ENCODE results near the gene CDH6. TPM values are rescaled to one million over a fixed set of nuclear protein-coding genes. Genes with fewer than 3 reads are reported as not detected.
A peak's percentile ranks its signal among the peaks of the same experiment; 100 is the strongest.

The CDH6 gene
- total RNA-seq, 1 donor from 2014 or later: 17.9 TPM

DNA sequence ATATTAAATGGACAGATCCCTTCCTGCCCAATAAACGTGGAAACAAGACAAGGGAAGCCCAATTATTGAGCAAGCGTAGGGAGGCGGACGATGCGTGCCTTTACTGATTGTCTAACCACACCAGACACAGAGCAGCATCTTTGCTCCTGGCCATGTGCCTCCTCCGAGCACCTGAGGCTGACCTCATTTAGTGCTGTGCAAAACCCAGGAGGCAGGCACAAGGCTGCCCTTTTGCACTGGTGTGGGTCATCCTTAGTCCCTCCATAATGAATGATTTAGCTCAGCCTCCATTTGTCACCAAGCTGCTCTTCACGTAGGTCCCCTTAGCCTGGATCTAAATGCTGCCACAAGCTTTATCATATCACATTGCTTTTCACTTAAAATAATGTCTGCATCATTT lies 24.1 kb upstream of the CDH6 start:
- no peak overlapping the region for H3K4me2 ChIP-seq
- H3K4me3 Mint-ChIP-seq: no peak overlapping the region
- H3F3A ChIP-seq (ENCODE audit: low read depth): no peaks in the 10 kb centered on the region
- no peaks in the 10 kb centered on the region for H3K79me2 ChIP-seq (ENCODE audit: low read depth)
- H3K27ac ChIP-seq: no peak overlapping the region
- peaks cover 13% of the 10 kb centered on the region for H3K4me1 Mint-ChIP-seq
- TF ChIP-seq EZH2phosphoT487 (IDR thresholded peaks at IDR 0.05) (no peak), EZH2 (IDR thresholded peaks at IDR 0.05) (no peak)
- TF ChIP-seq, protein P1, sequence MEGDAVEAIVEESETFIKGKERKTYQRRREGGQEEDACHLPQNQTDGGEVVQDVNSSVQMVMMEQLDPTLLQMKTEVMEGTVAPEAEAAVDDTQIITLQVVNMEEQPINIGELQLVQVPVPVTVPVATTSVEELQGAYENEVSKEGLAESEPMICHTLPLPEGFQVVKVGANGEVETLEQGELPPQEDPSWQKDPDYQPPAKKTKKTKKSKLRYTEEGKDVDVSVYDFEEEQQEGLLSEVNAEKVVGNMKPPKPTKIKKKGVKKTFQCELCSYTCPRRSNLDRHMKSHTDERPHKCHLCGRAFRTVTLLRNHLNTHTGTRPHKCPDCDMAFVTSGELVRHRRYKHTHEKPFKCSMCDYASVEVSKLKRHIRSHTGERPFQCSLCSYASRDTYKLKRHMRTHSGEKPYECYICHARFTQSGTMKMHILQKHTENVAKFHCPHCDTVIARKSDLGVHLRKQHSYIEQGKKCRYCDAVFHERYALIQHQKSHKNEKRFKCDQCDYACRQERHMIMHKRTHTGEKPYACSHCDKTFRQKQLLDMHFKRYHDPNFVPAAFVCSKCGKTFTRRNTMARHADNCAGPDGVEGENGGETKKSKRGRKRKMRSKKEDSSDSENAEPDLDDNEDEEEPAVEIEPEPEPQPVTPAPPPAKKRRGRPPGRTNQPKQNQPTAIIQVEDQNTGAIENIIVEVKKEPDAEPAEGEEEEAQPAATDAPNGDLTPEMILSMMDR (IDR thresholded peaks at IDR 0.05): no peak
- no peaks in the 10 kb centered on the region for H4K20me1 ChIP-seq (ENCODE audit: low read depth)
- H3K36me3 Mint-ChIP-seq: peaks cover 2% of the 10 kb centered on the region
- DNase-seq (ENCODE audit: low spot score): no peak
- H3K27me3 Mint-ChIP-seq (ENCODE audit: insufficient read depth, low read depth): peaks cover 4% of the 10 kb centered on the region
- H3K4me1 ChIP-seq: peaks cover 12% of the 10 kb centered on the region
- no peaks in the 10 kb centered on the region for H3K9me3 ChIP-seq (ENCODE audit: low read depth)
- H3K27me3 ChIP-seq: no peaks in the 10 kb centered on the region
- H3K9me3 Mint-ChIP-seq: peaks cover 20% of the 10 kb centered on the region
- H3K9ac ChIP-seq: no peak overlapping the region
- H3K36me3 ChIP-seq: no peaks in the 10 kb centered on the region
- no peak overlapping the region for H2AFZ ChIP-seq (replicated peaks)
- no peak overlapping the region for H3K27ac Mint-ChIP-seq
- H3K4me3 ChIP-seq: no peak overlapping the region

DNA sequence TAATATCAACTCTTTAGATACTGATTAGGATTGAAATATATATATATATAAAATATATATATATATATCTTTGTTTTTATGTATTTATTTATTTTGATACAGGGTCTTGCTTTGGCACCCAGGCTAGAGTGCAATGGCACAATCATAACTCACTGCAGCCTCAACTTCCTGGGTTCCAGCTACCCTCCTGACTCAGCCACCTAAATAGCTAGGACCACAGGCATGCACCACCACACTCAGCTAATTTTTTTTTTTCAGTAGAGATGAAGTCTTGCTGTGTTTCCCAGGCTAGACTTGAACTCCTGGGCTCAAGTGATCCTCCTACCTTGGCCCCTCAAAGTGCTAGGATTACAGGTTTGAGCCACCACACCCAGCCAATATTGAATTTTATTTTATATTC lies 20.6 kb upstream of the CDH6 start:
- peaks cover 2% of the 10 kb centered on the region for H3K27me3 Mint-ChIP-seq (ENCODE audit: insufficient read depth, low read depth)
- TF ChIP-seq, protein P1 (IDR thresholded peaks at IDR 0.05): no peak
- no peak for TF ChIP-seq EZH2phosphoT487 (IDR thresholded peaks at IDR 0.05)
- no peak for TF ChIP-seq EZH2 (IDR thresholded peaks at IDR 0.05)
- no peak overlapping the region for H3K4me3 Mint-ChIP-seq
- H4K20me1 ChIP-seq (ENCODE audit: low read depth): no peaks in the 10 kb centered on the region
- no peaks in the 10 kb centered on the region for H3F3A ChIP-seq (ENCODE audit: low read depth)
- peaks cover 20% of the 10 kb centered on the region for H3K9me3 Mint-ChIP-seq
- no peak overlapping the region for H3K27ac Mint-ChIP-seq
- H3K4me2 ChIP-seq: no peak overlapping the region
- H3K79me2 ChIP-seq (ENCODE audit: low read depth): no peaks in the 10 kb centered on the region
- peaks cover 12% of the 10 kb centered on the region for H3K4me1 ChIP-seq
- no peak overlapping the region for H3K27ac ChIP-seq
- H2AFZ ChIP-seq (replicated peaks): no peak overlapping the region
- H3K36me3 Mint-ChIP-seq: peaks cover 3% of the 10 kb centered on the region
- H3K36me3 ChIP-seq: no peaks in the 10 kb centered on the region
- H3K4me3 ChIP-seq: no peak overlapping the region
- H3K27me3 ChIP-seq: no peaks in the 10 kb centered on the region
- no peak overlapping the region for H3K9ac ChIP-seq
- H3K9me3 ChIP-seq (ENCODE audit: low read depth): no peaks in the 10 kb centered on the region
- DNase-seq (ENCODE audit: low spot score): no peak
- H3K4me1 Mint-ChIP-seq: peaks cover 20% of the 10 kb centered on the region

DNA sequence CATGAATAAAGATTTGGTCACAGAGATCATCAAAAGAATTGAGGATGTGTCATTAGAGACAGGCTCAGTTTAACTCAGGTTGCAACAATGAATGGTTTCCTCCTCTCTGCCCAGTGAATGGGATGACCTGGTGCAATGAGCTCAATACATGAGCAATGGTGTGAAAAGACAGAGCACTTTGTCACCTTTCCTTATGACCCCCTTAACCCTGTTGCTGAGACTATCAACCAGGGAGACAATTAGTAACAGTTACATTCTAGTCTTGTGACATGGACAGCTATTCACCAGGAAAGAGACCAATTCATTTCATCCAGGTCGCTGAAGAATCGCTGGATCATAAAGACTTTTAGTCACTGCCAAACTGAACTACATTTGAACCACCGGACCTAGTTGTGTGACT lies 19.9 kb upstream of the CDH6 start:
- DNase-seq (ENCODE audit: low spot score): peak; percentile 26
- Histone ChIP-seq H3K4me2 (peak overlapping the region; percentile 3), H3K27me3 (no peaks in the 10 kb centered on the region), H3F3A (ENCODE audit: low read depth) (no peaks in the 10 kb centered on the region), H3K27ac (no peak overlapping the region), H3K36me3 (no peaks in the 10 kb centered on the region), H3K79me2 (ENCODE audit: low read depth) (no peaks in the 10 kb centered on the region), H3K4me3 (no peak overlapping the region), H3K9ac (no peak overlapping the region), H4K20me1 (ENCODE audit: low read depth) (no peaks in the 10 kb centered on the region), H3K9me3 (ENCODE audit: low read depth) (no peaks in the 10 kb centered on the region), H2AFZ (replicated peaks) (no peak overlapping the region), H3K4me1 (peaks cover 12% of the 10 kb centered on the region)
- H3K36me3 Mint-ChIP-seq: peaks cover 6% of the 10 kb centered on the region
- peaks cover 21% of the 10 kb centered on the region for H3K9me3 Mint-ChIP-seq
- H3K4me1 Mint-ChIP-seq: peaks cover 20% of the 10 kb centered on the region
- no peak for TF ChIP-seq EZH2 (IDR thresholded peaks at IDR 0.05)
- TF ChIP-seq EZH2phosphoT487 (IDR thresholded peaks at IDR 0.05): no peak
- TF ChIP-seq, protein P1 (IDR thresholded peaks at IDR 0.05): no peak
- no peak overlapping the region for H3K27ac Mint-ChIP-seq
- no peak overlapping the region for H3K4me3 Mint-ChIP-seq
- H3K27me3 Mint-ChIP-seq (ENCODE audit: insufficient read depth, low read depth): peaks cover 6% of the 10 kb centered on the region
